ENCODE results near the gene TMC5.

DNA sequence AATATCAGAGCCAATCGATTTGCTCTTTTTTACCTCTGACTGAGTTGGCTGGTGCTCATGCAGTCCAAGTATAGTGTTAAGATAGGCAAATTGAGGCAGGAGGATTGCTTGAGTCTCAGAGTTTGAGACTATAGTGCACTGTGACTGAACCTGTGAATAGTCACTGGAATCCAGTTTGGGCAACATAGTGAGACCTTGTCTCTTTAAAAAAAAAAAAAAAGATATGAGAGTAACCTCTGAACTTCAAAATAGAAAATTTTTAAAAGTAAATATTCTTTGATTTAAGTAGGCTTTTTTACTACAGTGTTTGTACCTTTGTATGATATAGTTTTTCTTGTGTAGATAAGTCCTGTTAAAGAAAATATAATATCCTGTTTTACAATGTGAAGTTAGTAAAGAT lies 109.5 kb downstream of the TMC5 start:
- no peak for TF ChIP-seq CEBPB (IDR thresholded peaks at IDR 0.05; ENCODE audit: borderline replicate concordance, low read depth, low read length)
- no peak for TF ChIP-seq DNMT3B (CRISPR knock-in tag; conservative IDR thresholded peaks at IDR 0.05)
- TF ChIP-seq ZNF282 (IDR thresholded peaks at IDR 0.05; ENCODE audit: partially characterized antibody): no peak
- no peak for TF ChIP-seq ATF7 (IDR thresholded peaks at IDR 0.05)
- no peak for TF ChIP-seq ATF7 (CRISPR knock-in tag; IDR thresholded peaks at IDR 0.05)
- no peak for TF ChIP-seq NFE2L1 (CRISPR knock-in tag; IDR thresholded peaks at IDR 0.05; ENCODE audit: borderline replicate concordance)
- TF ChIP-seq SIN3A (IDR thresholded peaks at IDR 0.05; ENCODE audit: borderline replicate concordance, low read depth, low read length): no peak
- TF ChIP-seq ZSCAN12 (CRISPR knock-in tag; IDR thresholded peaks at IDR 0.05): no peak
- no peak for TF ChIP-seq NR2F6 (IDR thresholded peaks at IDR 0.05)
- no peak for TF ChIP-seq NR2F6 (CRISPR knock-in tag; IDR thresholded peaks at IDR 0.05)
- no peak for TF ChIP-seq JUND (CRISPR knock-in tag; IDR thresholded peaks at IDR 0.05)
- TF ChIP-seq CREB1 (IDR thresholded peaks at IDR 0.05): no peak
- TF ChIP-seq CREB1 (CRISPR knock-in tag; IDR thresholded peaks at IDR 0.05): no peak
- TF ChIP-seq, protein P1, sequence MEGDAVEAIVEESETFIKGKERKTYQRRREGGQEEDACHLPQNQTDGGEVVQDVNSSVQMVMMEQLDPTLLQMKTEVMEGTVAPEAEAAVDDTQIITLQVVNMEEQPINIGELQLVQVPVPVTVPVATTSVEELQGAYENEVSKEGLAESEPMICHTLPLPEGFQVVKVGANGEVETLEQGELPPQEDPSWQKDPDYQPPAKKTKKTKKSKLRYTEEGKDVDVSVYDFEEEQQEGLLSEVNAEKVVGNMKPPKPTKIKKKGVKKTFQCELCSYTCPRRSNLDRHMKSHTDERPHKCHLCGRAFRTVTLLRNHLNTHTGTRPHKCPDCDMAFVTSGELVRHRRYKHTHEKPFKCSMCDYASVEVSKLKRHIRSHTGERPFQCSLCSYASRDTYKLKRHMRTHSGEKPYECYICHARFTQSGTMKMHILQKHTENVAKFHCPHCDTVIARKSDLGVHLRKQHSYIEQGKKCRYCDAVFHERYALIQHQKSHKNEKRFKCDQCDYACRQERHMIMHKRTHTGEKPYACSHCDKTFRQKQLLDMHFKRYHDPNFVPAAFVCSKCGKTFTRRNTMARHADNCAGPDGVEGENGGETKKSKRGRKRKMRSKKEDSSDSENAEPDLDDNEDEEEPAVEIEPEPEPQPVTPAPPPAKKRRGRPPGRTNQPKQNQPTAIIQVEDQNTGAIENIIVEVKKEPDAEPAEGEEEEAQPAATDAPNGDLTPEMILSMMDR (CRISPR knock-in tag; IDR thresholded peaks at IDR 0.05): no peak
- TF ChIP-seq HCFC1 (IDR thresholded peaks at IDR 0.05; ENCODE audit: low read depth, low read length): no peak
- TF ChIP-seq, protein P2, sequence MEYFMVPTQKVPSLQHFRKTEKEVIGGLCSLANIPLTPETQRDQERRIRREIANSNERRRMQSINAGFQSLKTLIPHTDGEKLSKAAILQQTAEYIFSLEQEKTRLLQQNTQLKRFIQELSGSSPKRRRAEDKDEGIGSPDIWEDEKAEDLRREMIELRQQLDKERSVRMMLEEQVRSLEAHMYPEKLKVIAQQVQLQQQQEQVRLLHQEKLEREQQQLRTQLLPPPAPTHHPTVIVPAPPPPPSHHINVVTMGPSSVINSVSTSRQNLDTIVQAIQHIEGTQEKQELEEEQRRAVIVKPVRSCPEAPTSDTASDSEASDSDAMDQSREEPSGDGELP (IDR thresholded peaks at IDR 0.05; ENCODE audit: borderline replicate concordance, low read depth): no peak
- TF ChIP-seq EP300 (IDR thresholded peaks at IDR 0.05; ENCODE audit: low read depth in 2 of 2, low read length in 2 of 2): no peak
- TF ChIP-seq EP300 (CRISPR knock-in tag; IDR thresholded peaks at IDR 0.05; ENCODE audit: borderline replicate concordance): no peak
